Mucosa of descending colon (tissue), 3 donors: ENCODE results near the gene KLK11. TPM values are rescaled to one million over a fixed set of nuclear protein-coding genes. Genes with fewer than 3 reads are reported as not detected.

ENCODE experiments used
- ATAC-seq: fragments of 200-7000 bp; cut with Tn5 transposase; one replicate; pipeline ENCODE4 v1.9.1; 2020; ENCODE audit warnings: mild to moderate bottlenecking, moderate library complexity
- DNase-seq, 3 donors: peaks; one replicate each; pipeline ENCODE4 v3.0.0-alpha.2; 2020
- H3K36me3 ChIP-seq: fragments of 200-600 bp; one replicate; pipeline ENCODE4 v1.8.0; 2021; ENCODE audit warnings: low read depth, mild to moderate bottlenecking
- H3K4me1 ChIP-seq: fragments of 200-600 bp; one replicate; pipeline ENCODE4 v1.8.0; 2021; ENCODE audit warnings: low read depth, mild to moderate bottlenecking
- H3K4me3 ChIP-seq: fragments of 200-600 bp; one replicate; pipeline ENCODE4 v1.8.0; 2021; ENCODE audit warnings: mild to moderate bottlenecking
- H3K9me3 ChIP-seq: fragments of 200-600 bp; one replicate; pipeline ENCODE4 v1.8.0; 2021; ENCODE audit warnings: mild to moderate bottlenecking
- CTCF ChIP-seq: fragments of 200-600 bp; IDR thresholded peaks from one replicate; pipeline ENCODE4 v1.8.0; 2022; ENCODE audit warnings: antibody characterized with exemption, mild to moderate bottlenecking
- intact Hi-C, 2 donors: fragments of 100-400 bp; cut with DNase I in 1 of 2; cut with micrococcal nuclease in 1 of 2; formaldehyde crosslinking; loops; one replicate each; pipeline versions ENCODE4 v1.11.0 to v1.11.1; 2022; cut with DNase I, micrococcal nuclease
- total RNA-seq, 3 donors: library from RNA; stranded (reverse); fragmentation: NEBNext Ultra II Directional in 2 of 3; extraction: Animal tissue kit (Norgen Biotek cat#: 25700) in 2 of 3; gene quantifications; one replicate each; pipeline versions ENCODE4 v1.2.1 to v1.2.4, GENCODE V29; 2021 to 2023
- donor health status: DM: no; HTN: no; CAD: no; lungs with moderate emphysema.
- donor health status: DM: no; HTN: no; CAD: no.
- donor health status: DM: no; HTN: yes; CAD: no.

KLK11 gene
- total RNA-seq, 3 donors from 2014 or later = 0.38 to 1.0 (median 0.72) TPM

- DNase-seq = no peak
- TF ChIP-seq CTCF = no peak
- Histone ChIP-seq H3K4me3 (no peak overlapping the region), H3K4me1 (no peaks in the 10 kb centered on the region), H3K9me3 (no peaks in the 10 kb centered on the region), H3K36me3 (no peaks in the 10 kb centered on the region)
- no peak for ATAC-seq
- intact Hi-C loops = no loop called here
These were observed 1.5 kb upstream of the KLK11 start for GRCh38 chr19:51027873-51028272.

- Histone ChIP-seq H3K4me3 (no peak overlapping the region), H3K4me1 (no peaks in the 10 kb centered on the region), H3K36me3 (no peaks in the 10 kb centered on the region), H3K9me3 (no peaks in the 10 kb centered on the region)
- ATAC-seq = no peak
- TF ChIP-seq CTCF = no peak
- intact Hi-C loops = no loop called here
- no peak for DNase-seq
These were observed 850 bp upstream of the KLK11 start for GRCh38 chr19:51027126-51027806.

- no peak for TF ChIP-seq CTCF
- H3K4me1 ChIP-seq = no peaks in the 10 kb centered on the region
- ATAC-seq (no peak), DNase-seq (no peak)
- H3K4me3 ChIP-seq = no peak overlapping the region
- no peaks in the 10 kb centered on the region for H3K9me3 ChIP-seq
- H3K36me3 ChIP-seq = no peaks in the 10 kb centered on the region
- intact Hi-C loops = no loop called here
These were observed 435 bp downstream of the KLK11 start for GRCh38 chr19:51025809-51026553.

GRCh38 chr19:51025401-51025800 lies 1.0 kb downstream of the KLK11 start:
- intact Hi-C loops = no loop called here
- no peaks in the 10 kb centered on the region for H3K36me3 ChIP-seq
- no peaks in the 10 kb centered on the region for H3K9me3 ChIP-seq
- no peak for TF ChIP-seq CTCF
- H3K4me1 ChIP-seq = no peaks in the 10 kb centered on the region
- no peak for ATAC-seq
- DNase-seq = no peak
- H3K4me3 ChIP-seq = no peak overlapping the region

GRCh38 chr19:51024924-51025323 lies 1.5 kb downstream of the KLK11 start:
- ATAC-seq = no peak
- H3K9me3 ChIP-seq = no peaks in the 10 kb centered on the region
- no peak for DNase-seq
- TF ChIP-seq CTCF = no peak
- H3K4me3 ChIP-seq = no peak overlapping the region
- intact Hi-C loops = no loop called here
- H3K36me3 ChIP-seq = no peaks in the 10 kb centered on the region
- H3K4me1 ChIP-seq = no peaks in the 10 kb centered on the region
